ENCODE results near the gene ZNF697.

DNA sequence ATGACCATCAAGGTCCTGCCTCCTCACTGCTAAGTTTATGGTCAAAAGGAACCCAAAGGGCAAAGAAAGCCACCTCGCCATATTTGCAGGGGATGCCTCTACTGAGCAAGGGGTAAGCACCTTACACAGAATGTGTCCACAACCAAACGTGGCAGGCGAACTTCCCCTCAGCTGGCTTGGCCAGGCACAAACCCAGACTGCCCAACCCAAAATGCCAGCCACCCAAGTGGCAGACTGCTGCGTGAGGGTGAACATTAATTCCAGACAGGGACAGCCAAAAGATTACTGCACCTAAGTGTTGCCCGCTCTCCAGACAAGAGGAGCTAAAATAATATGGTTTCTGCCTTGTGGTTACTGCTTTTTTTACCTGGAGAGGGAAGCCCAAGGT is 16.0 kb downstream of the ZNF697 start:
- TF ChIP-seq, protein P1, sequence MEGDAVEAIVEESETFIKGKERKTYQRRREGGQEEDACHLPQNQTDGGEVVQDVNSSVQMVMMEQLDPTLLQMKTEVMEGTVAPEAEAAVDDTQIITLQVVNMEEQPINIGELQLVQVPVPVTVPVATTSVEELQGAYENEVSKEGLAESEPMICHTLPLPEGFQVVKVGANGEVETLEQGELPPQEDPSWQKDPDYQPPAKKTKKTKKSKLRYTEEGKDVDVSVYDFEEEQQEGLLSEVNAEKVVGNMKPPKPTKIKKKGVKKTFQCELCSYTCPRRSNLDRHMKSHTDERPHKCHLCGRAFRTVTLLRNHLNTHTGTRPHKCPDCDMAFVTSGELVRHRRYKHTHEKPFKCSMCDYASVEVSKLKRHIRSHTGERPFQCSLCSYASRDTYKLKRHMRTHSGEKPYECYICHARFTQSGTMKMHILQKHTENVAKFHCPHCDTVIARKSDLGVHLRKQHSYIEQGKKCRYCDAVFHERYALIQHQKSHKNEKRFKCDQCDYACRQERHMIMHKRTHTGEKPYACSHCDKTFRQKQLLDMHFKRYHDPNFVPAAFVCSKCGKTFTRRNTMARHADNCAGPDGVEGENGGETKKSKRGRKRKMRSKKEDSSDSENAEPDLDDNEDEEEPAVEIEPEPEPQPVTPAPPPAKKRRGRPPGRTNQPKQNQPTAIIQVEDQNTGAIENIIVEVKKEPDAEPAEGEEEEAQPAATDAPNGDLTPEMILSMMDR (conservative IDR thresholded peaks at IDR 0.05; ENCODE audit: low read depth, low read length): no peak
- TF ChIP-seq, protein P2, sequence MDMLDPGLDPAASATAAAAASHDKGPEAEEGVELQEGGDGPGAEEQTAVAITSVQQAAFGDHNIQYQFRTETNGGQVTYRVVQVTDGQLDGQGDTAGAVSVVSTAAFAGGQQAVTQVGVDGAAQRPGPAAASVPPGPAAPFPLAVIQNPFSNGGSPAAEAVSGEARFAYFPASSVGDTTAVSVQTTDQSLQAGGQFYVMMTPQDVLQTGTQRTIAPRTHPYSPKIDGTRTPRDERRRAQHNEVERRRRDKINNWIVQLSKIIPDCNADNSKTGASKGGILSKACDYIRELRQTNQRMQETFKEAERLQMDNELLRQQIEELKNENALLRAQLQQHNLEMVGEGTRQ (IDR thresholded peaks at IDR 0.05; ENCODE audit: low read depth, low read length): no peak
- no peak for TF ChIP-seq SMC3 (IDR thresholded peaks at IDR 0.05; ENCODE audit: low read depth, low read length)
- TF ChIP-seq RFX5 (IDR thresholded peaks at IDR 0.05; ENCODE audit: low read depth, low read length): no peak
- TF ChIP-seq POLR2A (IDR thresholded peaks at IDR 0.05; ENCODE audit: low read depth, low read length): no peak
- TF ChIP-seq MAZ (IDR thresholded peaks at IDR 0.05; ENCODE audit: borderline replicate concordance, low read depth, low read length): no peak
- TF ChIP-seq BHLHE40 (IDR thresholded peaks at IDR 0.05; ENCODE audit: low read depth, low read length): no peak
- TF ChIP-seq NFE2L2 (IDR thresholded peaks at IDR 0.05; ENCODE audit: low read depth, low read length): no peak
- TF ChIP-seq MXI1 (IDR thresholded peaks at IDR 0.05; ENCODE audit: borderline replicate concordance, low read depth, low read length): no peak
- TF ChIP-seq RAD21 (IDR thresholded peaks at IDR 0.05; ENCODE audit: low read length): no peak
- TF ChIP-seq MAFK (IDR thresholded peaks at IDR 0.05; ENCODE audit: low read depth, low read length): no peak
- TF ChIP-seq CEBPB (IDR thresholded peaks at IDR 0.05; ENCODE audit: low read depth, low read length): no peak

Data from IMR-90 (cell line).